NCI-H82 treated with DMSO at 0.1 percent for 48 hours (cell line): Measurements from ENCODE around the gene C3orf18.
A peak's percentile ranks its signal among the peaks of the same experiment; 100 is the strongest.

ENCODE experiments used
- DNase-seq: peaks from one replicate; lab custom pipeline; 2025; ENCODE audit not compliant: unreplicated experiment; lab: John Stamatoyannopoulos, UW

C3orf18 gene

GRCh38 chr3:50567386-50568167 is at the start of gene C3orf18:
TSS of gene C3orf18 (minus strand) at chr3:50567747. CDS start at chr3:50565699, 2,048 bp downstream.
- DNase-seq = peak; percentile 17

- peak; percentile 64 for DNase-seq
Observed at GRCh38 chr3:50616770-50617095, 49.2 kb upstream of the C3orf18 start.

GRCh38 chr3:50616003-50616769 is 48.6 kb upstream of the C3orf18 start:
- peak; percentile 68 for DNase-seq

GRCh38 chr3:50615190-50615589 is 47.6 kb upstream of the C3orf18 start:
- DNase-seq = no peak

GRCh38 chr3:50612970-50613846 is 45.7 kb upstream of the C3orf18 start:
- no peak for DNase-seq

GRCh38 chr3:50612234-50612882 is 44.8 kb upstream of the C3orf18 start:
- no peak for DNase-seq

- DNase-seq = peak; percentile 88
Observed at GRCh38 chr3:50611464-50612233, 44.1 kb upstream of the C3orf18 start, which contains the start of gene CISH. TSS of gene CISH (minus strand) at chr3:50611774. CDS start at chr3:50611650, 124 bp downstream.

GRCh38 chr3:50610992-50611463 is 43.5 kb upstream of the C3orf18 start:
- no peak for DNase-seq

- no peak for DNase-seq
Observed at GRCh38 chr3:50610181-50610971, 42.8 kb upstream of the C3orf18 start.

GRCh38 chr3:50609763-50610085 is 42.2 kb upstream of the C3orf18 start:
- no peak for DNase-seq

GRCh38 chr3:50609071-50609762 is 41.7 kb upstream of the C3orf18 start:
- DNase-seq = no peak

GRCh38 chr3:50608278-50608677 is 40.7 kb upstream of the C3orf18 start:
- DNase-seq = no peak

- DNase-seq = no peak
Observed at GRCh38 chr3:50607271-50608091, 39.9 kb upstream of the C3orf18 start.

GRCh38 chr3:50606596-50606995 is 39.0 kb upstream of the C3orf18 start:
- DNase-seq = no peak

GRCh38 chr3:50605901-50606326 is 38.4 kb upstream of the C3orf18 start:
- DNase-seq = no peak

GRCh38 chr3:50604628-50605588 is 37.4 kb upstream of the C3orf18 start:
- DNase-seq = no peak
